HG02642 (cell line): ENCODE data around the gene PDGFRA.

Source experiments
- ATAC-seq: cut with Tn5 transposase; IDR thresholded peaks from one replicate; pipeline ENCODE4 v1.9.1; 2021; ENCODE audit warnings: mild to moderate bottlenecking; ENCODE audit not compliant: unreplicated experiment, poor library complexity

Gene PDGFRA

GRCh38 chr4:54228961-54229501 is at the start of gene PDGFRA:
Gene PDGFRA (plus strand): TSS chr4:54229293. CDS start chr4:54258769, 29,476 bp downstream.
- no peak for ATAC-seq

- no peak for ATAC-seq
These were observed 44.5 kb upstream of the PDGFRA start for GRCh38 chr4:54184581-54184980.

GRCh38 chr4:54185044-54185780 is 43.9 kb upstream of the PDGFRA start:
- ATAC-seq, result no peak

GRCh38 chr4:54185866-54186265 is 43.2 kb upstream of the PDGFRA start:
- no peak for ATAC-seq

GRCh38 chr4:54186371-54186770 is 42.7 kb upstream of the PDGFRA start:
- ATAC-seq, result no peak

- ATAC-seq, result no peak
These were observed 41.9 kb upstream of the PDGFRA start for GRCh38 chr4:54187148-54187547.

- ATAC-seq, result no peak
These were observed 40.0 kb upstream of the PDGFRA start for GRCh38 chr4:54189140-54189539.

- no peak for ATAC-seq
These were observed 36.3 kb upstream of the PDGFRA start for GRCh38 chr4:54192811-54193210.

- no peak for ATAC-seq
These were observed 31.2 kb upstream of the PDGFRA start for GRCh38 chr4:54197926-54198325.

- ATAC-seq, result no peak
These were observed 29.2 kb upstream of the PDGFRA start for GRCh38 chr4:54199919-54200318.

GRCh38 chr4:54209617-54210016 is 19.5 kb upstream of the PDGFRA start:
- ATAC-seq, result no peak

GRCh38 chr4:54213001-54213400 is 16.1 kb upstream of the PDGFRA start:
- ATAC-seq, result no peak

- no peak for ATAC-seq
These were observed 15.3 kb upstream of the PDGFRA start for GRCh38 chr4:54213761-54214160.

- no peak for ATAC-seq
These were observed 13.6 kb upstream of the PDGFRA start for GRCh38 chr4:54215379-54216077.

- ATAC-seq, result peak; percentile 80
These were observed 11.2 kb upstream of the PDGFRA start for GRCh38 chr4:54217642-54218495.

GRCh38 chr4:54218736-54219135 is 10.4 kb upstream of the PDGFRA start:
- ATAC-seq, result no peak

GRCh38 chr4:54224996-54225597 is 4.0 kb upstream of the PDGFRA start:
- no peak for ATAC-seq

GRCh38 chr4:54225598-54226403 is 3.3 kb upstream of the PDGFRA start:
- ATAC-seq, result no peak
